HUES48 (cell line): ENCODE measurements around the gene ATXN1.

ENCODE experiments used
- H3K27ac ChIP-seq: one replicate; pipeline ENCODE4 v1.7.0; 2013; ENCODE audit warnings: low read depth, low read length, inconsistent platforms
- H3K27me3 ChIP-seq: 2 replicates; pipeline ENCODE4 v1.6.1; 2013; ENCODE audit warnings: mild to moderate bottlenecking, low read length; ENCODE audit not compliant: control insufficient read depth, insufficient read depth
- H3K36me3 ChIP-seq: 2 replicates; pipeline ENCODE4 v1.6.1; 2013; ENCODE audit warnings: low read length; ENCODE audit not compliant: control insufficient read depth, insufficient read depth
- H3K4me1 ChIP-seq: 2 replicates; pipeline ENCODE4 v1.6.1; 2013; ENCODE audit warnings: mild to moderate bottlenecking, low read length; ENCODE audit not compliant: control insufficient read depth, insufficient read depth
- H3K4me3 ChIP-seq: 2 replicates; pipeline ENCODE4 v1.5.1; 2013; ENCODE audit warnings: mild to moderate bottlenecking, low read depth, low read length
- H3K9ac ChIP-seq: 2 replicates; pipeline ENCODE4 v1.6.1; 2013; ENCODE audit warnings: mild to moderate bottlenecking, low read depth, low read length, moderate library complexity
- H3K9me3 ChIP-seq: 2 replicates; pipeline ENCODE4 v1.6.1; 2013; ENCODE audit warnings: low read length; ENCODE audit not compliant: control insufficient read depth, insufficient read depth

ATXN1 gene

DNA sequence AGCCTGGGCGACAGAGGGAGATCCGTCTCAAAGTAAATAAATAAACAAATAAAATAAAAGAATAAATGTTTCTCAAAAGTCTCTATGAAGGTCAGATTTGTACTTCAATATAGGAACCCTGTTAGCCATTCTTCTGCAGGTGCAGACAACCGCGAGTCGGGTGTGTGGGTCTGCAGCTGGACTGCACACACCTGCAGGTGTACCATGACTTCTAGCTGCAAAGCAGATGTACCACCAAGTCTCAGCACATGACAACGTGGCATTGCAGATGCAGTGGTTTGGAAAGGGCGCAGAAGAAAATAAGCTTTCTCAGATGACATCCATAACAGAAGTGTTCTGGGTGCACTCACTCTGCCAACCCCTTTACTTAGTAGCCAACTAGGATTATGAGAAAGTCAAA, 239.7 kb downstream of the ATXN1 start:
- H3K4me1 ChIP-seq = peaks cover 6% of the 10 kb centered on the region; the same call in 1 of the 2 replicates
- no peaks in the 10 kb centered on the region for H3K36me3 ChIP-seq
- H3K27ac ChIP-seq = no peak overlapping the region

DNA sequence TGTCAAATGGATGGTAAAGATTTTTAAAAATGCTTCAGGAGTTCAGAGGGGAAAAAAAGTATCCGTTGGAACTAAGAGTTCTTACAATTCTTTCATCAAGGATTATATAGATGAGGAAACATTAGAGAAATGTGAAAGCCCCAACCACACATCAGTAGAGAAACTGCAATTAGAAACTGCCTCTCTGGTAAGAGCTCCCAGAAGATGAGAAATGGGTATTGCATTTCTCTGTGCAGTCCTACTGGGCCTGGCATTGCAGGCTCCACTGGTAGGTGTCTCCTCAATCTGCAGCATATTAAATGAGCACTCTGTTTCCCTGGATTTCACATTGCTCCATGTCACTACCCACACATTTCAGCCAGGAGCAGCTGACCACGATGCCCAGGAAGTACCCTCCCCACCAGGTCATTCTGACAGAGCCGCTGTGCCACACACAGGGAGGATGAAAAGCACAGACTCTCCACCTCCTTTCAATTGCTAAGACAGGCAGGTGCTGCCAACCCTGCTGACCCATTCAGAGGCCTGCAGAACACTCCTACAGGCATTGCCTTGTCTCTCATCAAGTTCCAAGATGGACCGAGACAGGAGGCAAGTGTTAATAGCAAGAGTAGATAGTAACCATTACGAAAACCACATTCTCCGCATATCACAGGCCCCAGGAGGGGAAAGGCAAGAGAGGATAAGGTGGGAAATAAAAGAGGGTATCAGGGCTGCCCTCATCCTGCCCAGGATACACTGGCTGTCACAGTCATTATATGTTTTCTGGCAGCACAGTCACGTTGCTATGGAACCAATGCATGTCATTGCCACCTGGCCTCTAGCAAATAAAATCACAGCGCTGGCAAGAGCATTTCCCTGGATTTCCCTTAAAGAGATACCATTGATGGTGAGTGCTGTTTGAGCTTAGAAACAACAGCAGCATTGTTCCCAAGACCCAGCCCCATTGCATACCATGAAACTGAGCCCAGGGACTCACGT, 241.7 kb downstream of the ATXN1 start:
- H3K9me3 ChIP-seq = no peaks in the 10 kb centered on the region
- no peaks in the 10 kb centered on the region for H3K27me3 ChIP-seq
- no peak overlapping the region for H3K27ac ChIP-seq
- no peak overlapping the region for H3K4me3 ChIP-seq
- H3K9ac ChIP-seq = no peak overlapping the region
- H3K36me3 ChIP-seq = no peaks in the 10 kb centered on the region
- peaks cover 6% of the 10 kb centered on the region; the same call in 1 of the 2 replicates for H3K4me1 ChIP-seq

More for the DNA sequence above, 239.7 kb downstream of the ATXN1 start:
- Histone ChIP-seq H3K27me3 (no peaks in the 10 kb centered on the region), H3K9me3 (no peaks in the 10 kb centered on the region), H3K9ac (no peak overlapping the region), H3K4me3 (no peak overlapping the region)

DNA sequence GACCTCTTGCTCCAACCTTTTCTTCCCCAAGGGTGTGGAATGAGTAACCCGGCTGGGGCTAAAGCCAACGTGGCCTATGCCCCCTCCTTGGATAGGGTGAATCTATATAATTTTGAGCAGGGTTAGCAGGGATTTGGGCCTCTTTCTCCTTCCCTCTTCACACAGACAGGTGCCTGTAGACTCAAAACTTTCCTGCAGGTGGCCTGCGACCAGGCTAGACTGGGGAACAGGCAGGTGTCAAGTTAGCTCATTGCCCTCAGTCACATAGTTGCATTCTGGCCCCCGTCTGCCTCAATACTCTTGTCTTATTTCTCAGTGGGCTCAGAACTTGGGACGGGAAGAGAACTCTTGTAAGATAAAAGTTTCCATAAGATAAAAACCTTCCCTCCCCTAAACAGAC, 243.0 kb downstream of the ATXN1 start:
- Histone ChIP-seq H3K4me3 (no peak overlapping the region), H3K9ac (no peak overlapping the region)

DNA sequence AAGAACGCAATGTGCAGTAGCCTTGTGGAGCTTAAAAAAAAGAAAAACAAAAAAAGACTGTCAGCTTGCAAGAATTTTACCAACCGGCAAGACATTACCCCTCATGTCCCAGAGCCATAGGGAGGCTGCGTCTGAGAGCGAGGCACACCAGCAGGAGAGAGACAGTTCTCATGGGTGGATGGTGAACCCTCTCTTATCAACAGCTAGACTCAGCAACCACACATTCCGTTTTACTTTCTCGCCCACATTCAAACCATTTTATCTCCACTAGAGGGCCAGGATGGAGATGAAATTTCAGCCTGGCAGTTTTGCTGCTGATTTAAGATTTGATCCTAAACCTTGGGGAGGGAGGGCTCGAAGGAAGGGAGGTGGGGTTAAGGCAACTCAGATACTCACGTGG, 247.0 kb downstream of the ATXN1 start:
- H3K27ac ChIP-seq = no peak overlapping the region
- peaks cover 26% of the 10 kb centered on the region; the same call in 1 of the 2 replicates for H3K4me1 ChIP-seq
- no peaks in the 10 kb centered on the region for H3K27me3 ChIP-seq
- no peaks in the 10 kb centered on the region for H3K36me3 ChIP-seq
- no peak overlapping the region for H3K4me3 ChIP-seq
- no peak overlapping the region for H3K9ac ChIP-seq
- no peaks in the 10 kb centered on the region for H3K9me3 ChIP-seq

More for the DNA sequence above, 243.0 kb downstream of the ATXN1 start:
- Histone ChIP-seq H3K4me1 (peaks cover 15% of the 10 kb centered on the region), H3K27me3 (no peaks in the 10 kb centered on the region), H3K27ac (no peak overlapping the region), H3K9me3 (no peaks in the 10 kb centered on the region), H3K36me3 (no peaks in the 10 kb centered on the region)

DNA sequence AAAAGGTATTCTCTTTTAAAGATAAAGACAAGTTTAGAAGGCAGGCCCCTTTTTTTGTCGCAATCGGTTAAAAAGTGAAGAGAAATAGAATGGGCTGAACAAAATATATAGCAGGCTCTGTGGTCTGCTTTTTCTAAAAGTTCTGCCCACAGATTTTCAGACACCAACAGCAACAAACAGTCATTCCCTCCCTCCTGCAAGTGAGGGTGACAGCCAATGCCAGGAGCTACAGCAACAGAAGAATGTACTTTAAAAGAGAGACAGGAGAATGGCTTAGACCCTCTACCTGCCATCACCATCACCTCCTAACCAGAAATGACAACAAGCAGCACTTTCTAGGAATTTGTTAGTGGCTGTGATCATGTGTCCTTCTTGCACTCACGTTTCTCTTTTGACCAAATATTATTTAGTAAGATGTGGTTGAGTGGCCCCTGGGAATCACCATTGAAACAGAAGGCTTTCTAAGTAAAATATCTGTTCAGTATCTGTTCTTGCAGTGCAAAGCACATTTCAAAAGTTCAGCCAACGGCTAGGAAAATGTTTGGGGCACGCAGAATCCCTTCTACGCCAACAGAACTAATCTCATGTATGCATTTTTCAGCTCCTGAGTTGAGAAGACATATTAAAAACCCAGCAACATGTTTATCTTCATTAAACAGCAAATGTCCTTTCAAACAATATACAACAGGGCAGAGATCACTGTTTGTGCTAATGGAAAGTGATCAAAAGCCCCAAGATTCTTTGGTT, 248.5 kb downstream of the ATXN1 start:
- Histone ChIP-seq H3K36me3 (no peaks in the 10 kb centered on the region), H3K9me3 (no peaks in the 10 kb centered on the region), H3K27me3 (no peaks in the 10 kb centered on the region), H3K27ac (no peak overlapping the region), H3K4me1 (peaks cover 26% of the 10 kb centered on the region; the same call in 1 of the 2 replicates), H3K4me3 (no peak overlapping the region), H3K9ac (no peak overlapping the region)

DNA sequence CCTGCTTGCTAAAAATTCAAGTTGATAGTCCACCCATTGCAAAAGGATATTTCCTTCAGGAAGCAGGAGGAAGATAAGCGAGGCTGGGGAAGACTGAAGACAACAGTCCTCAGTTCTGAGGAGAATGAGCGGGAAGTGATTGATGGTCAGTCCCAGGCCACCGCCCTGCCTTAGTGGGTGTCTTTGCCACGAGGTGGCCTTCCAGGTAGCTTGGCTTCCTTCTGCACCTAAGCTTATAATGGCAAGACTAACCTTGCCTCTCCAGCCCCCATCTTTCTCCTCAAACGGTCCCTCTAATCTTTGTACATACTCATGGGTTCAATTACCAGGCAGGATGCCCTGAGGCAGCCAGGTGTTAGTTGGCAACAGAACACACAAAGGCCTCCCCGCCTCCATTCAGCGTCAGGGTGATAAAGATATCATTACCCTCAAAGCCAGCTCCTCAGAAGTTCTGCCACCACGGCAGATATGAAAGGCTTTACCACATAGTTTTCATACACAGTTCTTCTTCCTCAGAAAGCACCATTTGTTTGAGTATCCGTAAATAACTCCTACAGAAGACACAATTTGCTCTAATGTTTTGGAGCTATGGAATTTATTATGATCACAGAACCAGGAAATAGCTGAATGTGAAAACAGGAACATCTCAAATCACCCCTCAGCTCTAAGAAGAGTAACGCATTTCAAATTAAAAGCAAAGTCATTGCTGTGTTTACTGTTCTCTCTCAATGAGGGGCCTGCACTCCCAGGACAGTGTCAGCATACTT, 249.4 kb downstream of the ATXN1 start:
- H3K36me3 ChIP-seq = no peaks in the 10 kb centered on the region
- no peak overlapping the region for H3K27ac ChIP-seq
- no peaks in the 10 kb centered on the region for H3K9me3 ChIP-seq
- no peak overlapping the region for H3K4me3 ChIP-seq
- no peak overlapping the region for H3K9ac ChIP-seq
- H3K4me1 ChIP-seq = peaks cover 26% of the 10 kb centered on the region; the same call in 1 of the 2 replicates
- H3K27me3 ChIP-seq = no peaks in the 10 kb centered on the region

DNA sequence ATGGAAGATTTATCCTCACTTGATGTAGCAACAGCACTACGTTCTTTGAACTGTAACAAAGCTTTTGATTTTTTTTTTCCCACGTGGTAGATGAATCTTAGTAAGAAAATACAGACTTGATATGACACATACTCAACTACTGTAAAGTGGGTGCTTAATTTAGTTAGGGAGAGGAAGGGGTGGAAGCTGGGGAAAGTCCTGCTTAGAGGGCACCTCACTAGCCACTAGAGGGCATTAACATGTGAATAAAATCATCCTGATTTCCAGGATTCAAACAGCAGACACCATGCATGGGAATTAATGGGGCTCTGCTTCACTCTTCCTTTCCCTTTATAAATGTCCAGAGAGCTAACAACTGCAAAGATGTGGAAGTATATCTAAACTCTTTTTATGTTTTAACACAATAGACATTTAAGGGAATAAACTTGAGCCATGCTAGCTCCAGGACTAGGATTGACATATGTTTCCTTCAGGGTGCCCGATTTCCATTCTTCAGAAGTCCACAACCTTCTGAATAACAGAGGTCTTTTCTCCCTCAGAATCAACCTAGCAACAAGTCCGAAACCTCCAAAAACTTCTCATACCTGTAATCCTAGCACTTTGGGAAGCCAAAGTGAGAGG, 250.1 kb downstream of the ATXN1 start:
- Histone ChIP-seq H3K36me3 (no peaks in the 10 kb centered on the region), H3K9ac (no peak overlapping the region)

DNA sequence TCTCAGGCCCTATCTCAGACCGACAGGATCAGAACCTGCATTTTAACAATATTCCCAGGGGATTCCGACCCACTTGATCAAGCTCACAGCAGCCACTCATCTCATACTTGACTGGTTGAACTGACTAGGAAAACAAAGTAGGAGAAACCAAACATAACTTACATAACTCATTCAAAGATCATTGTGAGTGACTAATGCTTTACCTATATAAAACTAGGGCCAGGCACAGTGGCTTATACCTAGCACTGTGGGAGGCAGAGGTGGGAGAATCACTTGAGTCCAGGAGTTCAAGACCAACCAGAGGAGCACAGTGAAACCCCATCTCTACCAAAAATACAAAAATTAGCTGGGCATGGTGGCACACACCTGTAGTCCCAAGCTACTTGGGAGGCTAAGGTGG, 251.0 kb downstream of the ATXN1 start:
- no peak overlapping the region for H3K9ac ChIP-seq

More for the DNA sequence above, 250.1 kb downstream of the ATXN1 start:
- Histone ChIP-seq H3K27me3 (no peaks in the 10 kb centered on the region), H3K4me1 (peaks cover 26% of the 10 kb centered on the region; the same call in 1 of the 2 replicates), H3K27ac (no peak overlapping the region), H3K4me3 (no peak overlapping the region), H3K9me3 (no peaks in the 10 kb centered on the region)

DNA sequence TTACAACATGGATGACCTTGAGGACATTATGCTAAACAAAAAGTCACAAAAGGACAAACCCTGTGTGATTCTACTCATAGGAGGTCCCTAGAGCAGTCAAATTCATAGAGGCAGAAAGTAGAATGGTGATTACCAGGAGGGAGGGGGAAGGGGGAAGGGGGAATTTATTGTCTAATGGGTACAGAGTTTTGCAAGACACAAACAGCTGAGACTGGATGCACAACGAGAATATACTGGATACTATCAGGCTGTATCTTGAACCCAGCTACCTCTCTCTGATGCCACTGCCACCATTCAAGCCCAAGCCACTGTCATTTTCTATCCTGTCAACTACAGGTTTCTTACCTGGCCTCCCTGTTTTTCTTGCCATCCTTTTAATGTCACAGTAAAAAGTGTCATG, 252.3 kb downstream of the ATXN1 start:
- Histone ChIP-seq H3K4me1 (peaks cover 23% of the 10 kb centered on the region; the same call in 1 of the 2 replicates), H3K27me3 (no peaks in the 10 kb centered on the region), H3K36me3 (no peaks in the 10 kb centered on the region), H3K4me3 (no peak overlapping the region), H3K9me3 (no peaks in the 10 kb centered on the region), H3K9ac (no peak overlapping the region), H3K27ac (no peak overlapping the region)

More for the DNA sequence above, 251.0 kb downstream of the ATXN1 start:
- H3K27ac ChIP-seq = no peak overlapping the region
- H3K27me3 ChIP-seq = no peaks in the 10 kb centered on the region
- no peaks in the 10 kb centered on the region for H3K36me3 ChIP-seq
- H3K4me1 ChIP-seq = peaks cover 26% of the 10 kb centered on the region; the same call in 1 of the 2 replicates
- no peaks in the 10 kb centered on the region for H3K9me3 ChIP-seq
- no peak overlapping the region for H3K4me3 ChIP-seq

DNA sequence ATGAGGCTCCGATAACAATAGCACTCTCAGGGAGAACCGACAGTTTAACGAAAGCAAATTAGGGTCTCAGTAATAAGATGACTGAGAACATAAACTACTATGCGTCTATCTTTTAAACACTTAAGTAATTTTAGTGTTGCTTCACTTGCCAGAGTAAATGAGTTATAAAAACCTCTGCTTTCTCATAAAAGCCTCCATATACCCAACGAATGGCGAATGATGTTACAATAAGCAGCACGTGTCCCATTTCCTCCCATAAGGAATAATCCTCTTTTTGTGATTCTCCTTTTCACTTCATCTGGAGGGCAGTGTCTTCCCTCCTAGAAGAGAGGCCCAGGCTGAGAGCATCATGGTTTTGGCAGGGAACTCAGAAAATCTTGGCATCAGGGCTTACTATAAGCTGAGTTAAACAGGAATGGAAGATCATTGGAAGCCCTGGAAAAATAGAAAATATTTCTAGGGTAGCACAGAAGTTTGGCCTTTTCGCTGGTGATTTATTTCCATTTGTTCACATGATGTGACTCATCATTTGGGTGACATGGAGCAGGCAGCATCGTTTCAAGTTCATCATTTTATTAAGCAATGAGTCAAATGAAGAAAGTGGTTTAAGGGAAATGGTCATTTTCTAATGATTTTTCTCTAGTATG, 255.4 kb downstream of the ATXN1 start:
- H3K27ac ChIP-seq = no peak overlapping the region
- no peaks in the 10 kb centered on the region for H3K27me3 ChIP-seq
- no peaks in the 10 kb centered on the region for H3K36me3 ChIP-seq
- H3K9me3 ChIP-seq = no peaks in the 10 kb centered on the region
- no peak overlapping the region for H3K4me3 ChIP-seq
- H3K9ac ChIP-seq = no peak overlapping the region
- 0 out of 2 replicates have a peak, but pooled peaks cover under 1% of the 10 kb centered on the region for H3K4me1 ChIP-seq
